T-helper 1 cell treated with Interleukin-12 subunit alpha and Interleukin-12 subunit beta and Interleukin-4 antibody, amounts not matched to agents 30 ng/mL and 1 ng/mL, for 36 hours (primary cell): Measurements from ENCODE around the gene RNF32. TPM values are rescaled to one million over a fixed set of nuclear protein-coding genes. Genes with fewer than 3 reads are reported as not detected.
"Not testable (repeated sequence)": the region's sequence is repeated elsewhere in the genome, so short reads cannot be mapped to it uniquely, and the experiment has no call there.

Experiments
- intact Hi-C: fragments of 100-400 bp; cut with micrococcal nuclease; formaldehyde crosslinking; loops from one replicate; pipeline ENCODE4 v1.15.1; 2024
- total RNA-seq: library from RNA; stranded (reverse); gene quantifications from 2 replicates; pipeline ENCODE4 v1.2.3, GENCODE V29; 2022

Gene RNF32
- total RNA-seq, 1 donor from 2014 or later, result 3.7 TPM

GRCh38 chr7:156669035-156669828 lies 28.7 kb downstream of the RNF32 start:
- intact Hi-C loops, result no loop called here

GRCh38 chr7:156673454-156673853 lies 32.9 kb downstream of the RNF32 start:
- intact Hi-C loops, result no loop called here

- intact Hi-C loops, result no loop called here
Measured at GRCh38 chr7:156673902-156674301, 33.3 kb downstream of the RNF32 start.

- intact Hi-C loops, result no loop called here
Measured at GRCh38 chr7:156675721-156676120, 35.1 kb downstream of the RNF32 start.

GRCh38 chr7:156676263-156676662 lies 35.7 kb downstream of the RNF32 start:
- intact Hi-C loops, result no loop called here

- intact Hi-C loops, result no loop called here
Measured at GRCh38 chr7:156677374-156678054, 36.9 kb downstream of the RNF32 start.

GRCh38 chr7:156680281-156680680 lies 39.7 kb downstream of the RNF32 start:
- intact Hi-C loops, result no loop called here

GRCh38 chr7:156682928-156683327 lies 42.4 kb downstream of the RNF32 start:
- intact Hi-C loops, result no loop called here

- intact Hi-C loops, result no loop called here
Measured at GRCh38 chr7:156684251-156684650, 43.7 kb downstream of the RNF32 start.

GRCh38 chr7:156684661-156685060 lies 44.1 kb downstream of the RNF32 start:
- intact Hi-C loops, result no loop called here

- intact Hi-C loops, result no loop called here
Measured at GRCh38 chr7:156691764-156692163, 51.2 kb downstream of the RNF32 start.

GRCh38 chr7:156692849-156693248 lies 52.3 kb downstream of the RNF32 start:
- intact Hi-C loops, result no loop called here

GRCh38 chr7:156693627-156694026 lies 53.1 kb downstream of the RNF32 start:
- intact Hi-C loops, result no loop called here

- intact Hi-C loops, result not testable (repeated sequence)
Measured at GRCh38 chr7:156697283-156697682, 56.7 kb downstream of the RNF32 start.

- intact Hi-C loops, result not testable (repeated sequence)
Measured at GRCh38 chr7:156698512-156698911, 57.9 kb downstream of the RNF32 start.

GRCh38 chr7:156701787-156702186 lies 61.2 kb downstream of the RNF32 start:
- intact Hi-C loops, result not testable (repeated sequence)

GRCh38 chr7:156702399-156702798 lies 61.8 kb downstream of the RNF32 start:
- intact Hi-C loops, result no loop called here

GRCh38 chr7:156703209-156703608 lies 62.6 kb downstream of the RNF32 start:
- intact Hi-C loops, result no loop called here

- intact Hi-C loops, result no loop called here
Measured at GRCh38 chr7:156703773-156704482, 63.4 kb downstream of the RNF32 start.

- intact Hi-C loops, result no loop called here
Measured at GRCh38 chr7:156722043-156722826, 81.7 kb downstream of the RNF32 start.

GRCh38 chr7:156725073-156725472 lies 84.5 kb downstream of the RNF32 start:
- intact Hi-C loops, result no loop called here
